Kidney capillary endothelial cell (primary cell): ENCODE measurements around the gene ARHGAP24.
A peak's percentile ranks its signal among the peaks of the same experiment; 100 is the strongest.
"Not testable (repeated sequence)": the region's sequence is repeated elsewhere in the genome, so short reads cannot be mapped to it uniquely, and the experiment has no call there.

Source experiments
- DNase-seq: peaks from one replicate; pipeline ENCODE4 v3.0.0-alpha.2; 2018; ENCODE audit warnings: low spot score

Gene ARHGAP24

GRCh38 chr4:85963231-85963630 is 488.3 kb downstream of the ARHGAP24 start:
- DNase-seq, result no peak

- no peak for DNase-seq
Observed at GRCh38 chr4:85964298-85964697, 489.3 kb downstream of the ARHGAP24 start.

GRCh38 chr4:85965017-85965416 is 490.1 kb downstream of the ARHGAP24 start:
- not testable (repeated sequence) for DNase-seq

GRCh38 chr4:85965529-85965928 is 490.6 kb downstream of the ARHGAP24 start:
- DNase-seq, result no peak

- no peak for DNase-seq
Observed at GRCh38 chr4:85966373-85966772, 491.4 kb downstream of the ARHGAP24 start.

GRCh38 chr4:85967872-85968271 is 492.9 kb downstream of the ARHGAP24 start:
- no peak for DNase-seq

- DNase-seq, result peak; percentile 70
Observed at GRCh38 chr4:85968945-85969819, 494.2 kb downstream of the ARHGAP24 start.

- peak; percentile 45 for DNase-seq
Observed at GRCh38 chr4:85970535-85970934, 495.6 kb downstream of the ARHGAP24 start.

- DNase-seq, result no peak
Observed at GRCh38 chr4:85979276-85979675, 504.3 kb downstream of the ARHGAP24 start.

GRCh38 chr4:85986266-85986665 is 511.3 kb downstream of the ARHGAP24 start:
- DNase-seq, result no peak

- no peak for DNase-seq
Observed at GRCh38 chr4:85993641-85994040, 518.7 kb downstream of the ARHGAP24 start.

GRCh38 chr4:85994576-85994975 is 519.6 kb downstream of the ARHGAP24 start:
- DNase-seq, result peak; percentile 47

- DNase-seq, result no peak
Observed at GRCh38 chr4:85995361-85995760, 520.4 kb downstream of the ARHGAP24 start.

- no peak for DNase-seq
Observed at GRCh38 chr4:86001591-86001990, 526.6 kb downstream of the ARHGAP24 start.

- no peak for DNase-seq
Observed at GRCh38 chr4:86004030-86004429, 529.1 kb downstream of the ARHGAP24 start.

- no peak for DNase-seq
Observed at GRCh38 chr4:86006057-86006456, 531.1 kb downstream of the ARHGAP24 start.

- DNase-seq, result no peak
Observed at GRCh38 chr4:86007042-86007441, 532.1 kb downstream of the ARHGAP24 start.

- no peak for DNase-seq
Observed at GRCh38 chr4:86011117-86011516, 536.2 kb downstream of the ARHGAP24 start.

GRCh38 chr4:86013621-86014020 is 538.7 kb downstream of the ARHGAP24 start:
- DNase-seq, result no peak

- DNase-seq, result no peak
Observed at GRCh38 chr4:86014599-86014998, 539.6 kb downstream of the ARHGAP24 start.

- DNase-seq, result no peak
Observed at GRCh38 chr4:86015412-86016350, 540.7 kb downstream of the ARHGAP24 start.

GRCh38 chr4:86019362-86019761 is 544.4 kb downstream of the ARHGAP24 start:
- no peak for DNase-seq

GRCh38 chr4:86019906-86020305 is 545.0 kb downstream of the ARHGAP24 start:
- no peak for DNase-seq
